Liver (tissue), 9 donors: ENCODE results near the gene CROCC2. TPM values are rescaled to one million over a fixed set of nuclear protein-coding genes. Genes with fewer than 3 reads are reported as not detected.

Experiments
- DNase-seq: peaks from one replicate; pipeline ENCODE4 v3.0.0-alpha.2; 2017; ENCODE audit warnings: low spot score
- H3K27ac ChIP-seq, 2 donors: one replicate each; pipeline ENCODE4 v1.7.0; 2013; ENCODE audit warnings: inconsistent platforms in 2 of 2, low read length in 2 of 2, control low read depth in 1 of 2, low read depth in 1 of 2, mild to moderate bottlenecking in 1 of 2
- H3K27me3 ChIP-seq, 4 donors: one replicate each; pipeline versions ENCODE4 v1.6.1 to v1.7.0; 2013; ENCODE audit warnings: low read length in 3 of 4, inconsistent platforms in 1 of 4, mild to moderate bottlenecking in 1 of 4, moderate library complexity in 1 of 4; ENCODE audit not compliant: control insufficient read depth in 4 of 4, insufficient read depth in 4 of 4
- H3K36me3 ChIP-seq, 4 donors: one replicate each; pipeline versions ENCODE4 v1.6.1 to v1.7.0; 2013; ENCODE audit warnings: low read length in 3 of 4, mild to moderate bottlenecking in 3 of 4, low read depth in 1 of 4, moderate library complexity in 1 of 4; ENCODE audit not compliant: control insufficient read depth in 4 of 4, insufficient read depth in 3 of 4
- H3K4me1 ChIP-seq, 4 donors: one replicate each; pipeline versions ENCODE4 v1.6.1 to v1.7.0; 2013; ENCODE audit warnings: low read length in 3 of 4, mild to moderate bottlenecking in 3 of 4, moderate library complexity in 1 of 4; ENCODE audit not compliant: control insufficient read depth in 4 of 4, insufficient read depth in 4 of 4
- H3K4me3 ChIP-seq, 3 donors: one replicate each; pipeline versions ENCODE4 v1.6.1 to v1.7.0; 2013; ENCODE audit warnings: low read length in 3 of 3, control low read depth in 1 of 3, low read depth in 1 of 3, mild to moderate bottlenecking in 1 of 3
- H3K9ac ChIP-seq, 2 donors: one replicate each; pipeline ENCODE4 v1.7.0; 2013; ENCODE audit warnings: low read length in 2 of 2, mild to moderate bottlenecking in 2 of 2, moderate library complexity in 2 of 2, control low read depth in 1 of 2, low read depth in 1 of 2
- H3K9me3 ChIP-seq, 4 donors: one replicate each; pipeline versions ENCODE4 v1.6.1 to v1.7.0; 2013; ENCODE audit warnings: low read length in 3 of 4; ENCODE audit not compliant: control insufficient read depth in 4 of 4
- ATF3 ChIP-seq: IDR thresholded peaks from 2 replicates; pipeline ENCODE4 v1.6.1; 2016; ENCODE audit warnings: antibody characterized with exemption
- CTCF ChIP-seq: fragments of 150-350 bp; IDR thresholded peaks from 2 replicates; pipeline ENCODE4 v1.5.1; 2017; ENCODE audit warnings: improper control_type of control experiment, low read depth, low read length; ENCODE audit not compliant: missing input control
- EGR1 ChIP-seq, 2 donors: IDR thresholded peaks; 2 replicates each; pipeline ENCODE4 v1.6.1; 2016 to 2018; ENCODE audit warnings: antibody characterized with exemption in 2 of 2, low read depth in 2 of 2
- FOXA1 ChIP-seq: IDR thresholded peaks from 2 replicates; pipeline ENCODE4 v1.6.1; 2016; ENCODE audit warnings: antibody characterized with exemption
- GABPA ChIP-seq, 2 donors: IDR thresholded peaks in 1 of 2; conservative IDR thresholded peaks in 1 of 2; 2 replicates each; pipeline ENCODE4 v1.6.1; 2016; ENCODE audit warnings: antibody characterized with exemption in 2 of 2, mild to moderate bottlenecking in 1 of 2, moderate library complexity in 1 of 2
- HNF4A ChIP-seq, 2 donors: conservative IDR thresholded peaks; 2 replicates each; pipeline ENCODE4 v1.6.1; 2016; ENCODE audit warnings: antibody characterized with exemption in 2 of 2, mild to moderate bottlenecking in 2 of 2
- HNF4G ChIP-seq: IDR thresholded peaks from 2 replicates; pipeline ENCODE4 v1.6.1; 2016; ENCODE audit warnings: antibody characterized with exemption
- JUND ChIP-seq, 2 donors: IDR thresholded peaks; 2 replicates each; pipeline ENCODE4 v1.6.1; 2016; ENCODE audit warnings: antibody characterized with exemption in 2 of 2
- MAX ChIP-seq: IDR thresholded peaks from 2 replicates; pipeline ENCODE4 v1.6.1; 2016; ENCODE audit warnings: antibody characterized with exemption
- NR2F2 ChIP-seq: IDR thresholded peaks from 2 replicates; pipeline ENCODE4 v1.6.1; 2016; ENCODE audit warnings: antibody characterized with exemption
- RAD21 ChIP-seq, 2 donors: IDR thresholded peaks; 2 replicates each; pipeline ENCODE4 v1.6.1; 2016; ENCODE audit warnings: antibody characterized with exemption in 2 of 2, mild to moderate bottlenecking in 2 of 2
- REST ChIP-seq: IDR thresholded peaks from 2 replicates; pipeline ENCODE4 v1.6.1; 2016; ENCODE audit warnings: antibody characterized with exemption, mild to moderate bottlenecking
- RXRA ChIP-seq, 2 donors: IDR thresholded peaks; 2 replicates each; pipeline ENCODE4 v1.6.1; 2017 to 2018; ENCODE audit warnings: antibody characterized with exemption in 2 of 2, mild to moderate bottlenecking in 1 of 2
- SP1 ChIP-seq: IDR thresholded peaks from 2 replicates; pipeline ENCODE4 v1.6.1; 2018; ENCODE audit warnings: antibody characterized with exemption, mild to moderate bottlenecking
- TAF1 ChIP-seq: conservative IDR thresholded peaks from 2 replicates; pipeline ENCODE4 v1.6.1; 2016; ENCODE audit warnings: antibody characterized with exemption, mild to moderate bottlenecking
- YY1 ChIP-seq: IDR thresholded peaks from 2 replicates; pipeline ENCODE4 v1.6.1; 2016; ENCODE audit warnings: antibody characterized with exemption, mild to moderate bottlenecking
- ZBTB33 ChIP-seq: IDR thresholded peaks from 2 replicates; pipeline ENCODE4 v1.6.1; 2016; ENCODE audit warnings: antibody characterized with exemption
- WGBS: extraction: QIAGEN DNeasy Blood & Tissue Kit; methylation state at CpG from one replicate; pipeline ENCODE4 v1.1.7; 2013; 5-methylcytosine and 5-hydroxymethylcytosine counted together
- polyA plus RNA-seq, 2 donors: library from polyadenylated mRNA; stranded (reverse) in 1 of 2; unstranded in 1 of 2; fragments of 200-250 nt in 1 of 2; fragments of >200 nt in 1 of 2; fragmentation: Nextera tagmentation in 1 of 2; extraction: Ambion mirVana in 1 of 2; gene quantifications; one replicate each; pipeline versions ENCODE4 v1.2.1 to v1.2.3, GENCODE V29; 2013 to 2015
- total RNA-seq, 2 donors: library from RNA; depleted of rRNA; stranded (reverse); fragments of >200 nt; gene quantifications; one replicate each; pipeline ENCODE4 v1.2.3, GENCODE V29; 2014
- donor health status: healthy.
- donor health status: healthy.
- donor health status: healthy.
- donor health status: healthy.
- donor health status: healthy.

The CROCC2 gene
- total and polyA plus RNA-seq, 4 donors: under 0.01 to 0.13 (median 0.05) TPM

GRCh38 chr2:240899468-240899865 lies 6.7 kb upstream of the CROCC2 start:
- Histone ChIP-seq H3K4me1 (peaks cover 8 to 25% (median 18%) of the 10 kb centered on the region in 4 donors), H3K9me3 (peaks cover 0 to 3% (median 0%) of the 10 kb centered on the region in 4 donors), H3K9ac (no peak overlapping the region), H3K4me3 (no peak overlapping the region), H3K27me3 (no peaks in the 10 kb centered on the region), H3K27ac (no peak overlapping the region), H3K36me3 (no peaks in the 10 kb centered on the region)
- TF ChIP-seq EGR1 (IDR thresholded peaks at IDR 0.05; ENCODE audit: low read depth in 2 of 2): no peak
- no peak for TF ChIP-seq HNF4A (conservative IDR thresholded peaks at IDR 0.05)
- WGBS: 94% methylated on average over 19 of the region's 19 CpGs
- no peak for DNase-seq

- H3K36me3 ChIP-seq: no peaks in the 10 kb centered on the region
- H3K27ac ChIP-seq: no peak overlapping the region
- DNase-seq: no peak
- no peak overlapping the region for H3K4me3 ChIP-seq
- no peak overlapping the region for H3K9ac ChIP-seq
- H3K4me1 ChIP-seq: peaks cover 8 to 25% (median 18%) of the 10 kb centered on the region in 4 donors
- TF ChIP-seq ZBTB33: no peak
- no peak for TF ChIP-seq TAF1
- TF ChIP-seq SP1: no peak
- TF ChIP-seq GABPA (IDR thresholded peaks at IDR 0.05 in 1 of 2, conservative IDR thresholded peaks at IDR 0.05 in 1 of 2): no peak
- no peak for TF ChIP-seq RAD21 (IDR thresholded peaks at IDR 0.05)
- TF ChIP-seq FOXA1: no peak
- no peak for TF ChIP-seq MAX
- TF ChIP-seq ATF3: no peak
- TF ChIP-seq JUND (IDR thresholded peaks at IDR 0.05): no peak
- TF ChIP-seq HNF4G: no peak
- no peak for TF ChIP-seq HNF4A (conservative IDR thresholded peaks at IDR 0.05)
- no peak for TF ChIP-seq YY1
- no peak for TF ChIP-seq NR2F2
- no peak for TF ChIP-seq CTCF
- TF ChIP-seq EGR1 (IDR thresholded peaks at IDR 0.05; ENCODE audit: low read depth in 2 of 2): no peak
- no peak for TF ChIP-seq RXRA (IDR thresholded peaks at IDR 0.05)
- no peak for TF ChIP-seq REST
- H3K9me3 ChIP-seq: peaks cover 0 to 3% (median 0%) of the 10 kb centered on the region in 4 donors
- WGBS: 91% methylated on average over 27 of the region's 27 CpGs
- H3K27me3 ChIP-seq: no peaks in the 10 kb centered on the region
Measured at GRCh38 chr2:240900141-240900860, 5.8 kb upstream of the CROCC2 start.
